Astrocyte (in vitro differentiated cells and primary cell): Measurements from ENCODE around the gene RAB3IL1. TPM values are rescaled to one million over a fixed set of nuclear protein-coding genes. Genes with fewer than 3 reads are reported as not detected.

Source experiments
- DNase-seq: peaks from one replicate; pipeline ENCODE4 v3.0.0-alpha.2; 2010; ENCODE audit warnings: low read depth
- FAIRE-seq: peaks from 2 replicates; lab custom pipeline; 2011; peaks lifted over from hg19 to GRCh38; lab: Jason Lieb, UNC
- H2AFZ ChIP-seq: 2 replicates; pipeline ENCODE4 v1.6.0; 2012; ENCODE audit warnings: low read depth, low read length, inconsistent platforms
- H3K27ac ChIP-seq: 2 replicates; pipeline ENCODE4 v1.5.1; 2011; ENCODE audit warnings: low read depth, low read length, inconsistent platforms
- H3K27me3 ChIP-seq: 2 replicates; pipeline ENCODE4 v1.6.0; 2011; ENCODE audit warnings: low read length, inconsistent platforms; ENCODE audit not compliant: insufficient read depth
- H3K36me3 ChIP-seq: 2 replicates; pipeline ENCODE4 v1.5.1; 2011; ENCODE audit warnings: low read length, inconsistent platforms; ENCODE audit not compliant: insufficient read depth
- H3K4me1 ChIP-seq: 2 replicates; pipeline ENCODE4 v1.5.1; 2011; ENCODE audit warnings: low read length, inconsistent platforms; ENCODE audit not compliant: insufficient read depth
- H3K4me2 ChIP-seq: 2 replicates; pipeline ENCODE4 v1.6.0; 2012; ENCODE audit warnings: low read length, inconsistent platforms
- H3K4me3 ChIP-seq: 2 replicates; pipeline ENCODE4 v1.5.1; 2011; ENCODE audit warnings: low read depth, mild to moderate bottlenecking, low read length, inconsistent platforms; ENCODE audit not compliant: insufficient read depth
- H3K79me2 ChIP-seq: 2 replicates; pipeline ENCODE4 v1.6.0; 2012; ENCODE audit warnings: mild to moderate bottlenecking, low read length, inconsistent platforms; ENCODE audit not compliant: insufficient read depth
- H3K9ac ChIP-seq: 2 replicates; pipeline ENCODE4 v1.6.0; 2012; ENCODE audit warnings: mild to moderate bottlenecking, low read length, inconsistent platforms
- H3K9me3 ChIP-seq: 2 replicates; pipeline ENCODE4 v1.5.1; 2012; ENCODE audit warnings: low read depth, mild to moderate bottlenecking, low read length, inconsistent platforms; ENCODE audit not compliant: insufficient read depth
- H4K20me1 ChIP-seq: 2 replicates; pipeline ENCODE4 v1.6.0; 2012; ENCODE audit warnings: low read length, inconsistent platforms; ENCODE audit not compliant: insufficient read depth
- H3K27ac Mint-ChIP-seq: one replicate; pipeline ENCODE4 v1.8.0; 2021; ENCODE audit warnings: mild to moderate bottlenecking, mixed read lengths; ENCODE audit not compliant: unreplicated experiment
- H3K27me3 Mint-ChIP-seq: one replicate; pipeline ENCODE4 v1.8.0; 2021; ENCODE audit warnings: low read depth, mixed read lengths; ENCODE audit not compliant: unreplicated experiment
- H3K36me3 Mint-ChIP-seq: one replicate; pipeline ENCODE4 v1.8.0; 2021; ENCODE audit warnings: low read depth, mixed read lengths; ENCODE audit not compliant: unreplicated experiment
- H3K4me1 Mint-ChIP-seq: one replicate; pipeline ENCODE4 v1.8.0; 2021; ENCODE audit warnings: low read depth, mixed read lengths; ENCODE audit not compliant: unreplicated experiment
- H3K4me3 Mint-ChIP-seq: one replicate; pipeline ENCODE4 v1.8.0; 2021; ENCODE audit warnings: mild to moderate bottlenecking, moderate library complexity, mixed read lengths; ENCODE audit not compliant: unreplicated experiment
- H3K9me3 Mint-ChIP-seq: one replicate; pipeline ENCODE4 v1.8.0; 2021; ENCODE audit warnings: mild to moderate bottlenecking, mixed read lengths; ENCODE audit not compliant: unreplicated experiment
- EZH2 ChIP-seq: IDR thresholded peaks from 2 replicates; pipeline ENCODE4 v1.6.1; 2012; ENCODE audit warnings: mild to moderate bottlenecking, low read length, inconsistent platforms; ENCODE audit not compliant: insufficient read depth
- total RNA-seq: library from RNA; stranded (reverse); gene quantifications from 2 replicates; pipeline ENCODE4 v1.2.1, GENCODE V29; 2021
- TF ChIP-seq, protein P1 (sequence below): IDR thresholded peaks from 2 replicates; pipeline ENCODE4 v1.5.1; 2011; ENCODE audit warnings: low read depth, mild to moderate bottlenecking, inconsistent platforms, low read length, moderate library complexity; ENCODE audit not compliant: insufficient read depth

The RAB3IL1 gene
- total RNA-seq, 1 donor from 2014 or later, result 0.91 TPM

GRCh38 chr11:61904539-61905048, 12.8 kb downstream of the RAB3IL1 start:
- no peaks in the 10 kb centered on the region for H3K4me1 ChIP-seq
- Mint-ChIP-seq H3K4me3 (no peak overlapping the region), H3K36me3 (peaks cover 3% of the 10 kb centered on the region), H3K27me3 (peaks cover 31% of the 10 kb centered on the region), H3K4me1 (peaks cover 4% of the 10 kb centered on the region), H3K9me3 (peaks cover 1% of the 10 kb centered on the region), H3K27ac (no peak overlapping the region)
- DNase-seq, result no peak
- H2AFZ ChIP-seq, result peak overlapping the region; percentile 52
- no peak overlapping the region for H3K4me3 ChIP-seq
- H3K9ac ChIP-seq, result no peak overlapping the region
- no peak overlapping the region for H3K27ac ChIP-seq
- no peaks in the 10 kb centered on the region for H3K27me3 ChIP-seq
- no peaks in the 10 kb centered on the region for H3K9me3 ChIP-seq
- no peaks in the 10 kb centered on the region for H3K79me2 ChIP-seq
- no peaks in the 10 kb centered on the region for H3K36me3 ChIP-seq
- H3K4me2 ChIP-seq, result no peak overlapping the region
- H4K20me1 ChIP-seq, result no peaks in the 10 kb centered on the region
- TF ChIP-seq EZH2, result no peak
- no peak for FAIRE-seq

GRCh38 chr11:61903845-61904244, 13.5 kb downstream of the RAB3IL1 start:
- no peak overlapping the region for H3K4me3 Mint-ChIP-seq
- no peak overlapping the region for H3K4me3 ChIP-seq
- no peak overlapping the region for H2AFZ ChIP-seq
- no peak for FAIRE-seq
- no peaks in the 10 kb centered on the region for H4K20me1 ChIP-seq
- no peaks in the 10 kb centered on the region for H3K36me3 ChIP-seq
- peaks cover 4% of the 10 kb centered on the region for H3K4me1 Mint-ChIP-seq
- H3K9me3 Mint-ChIP-seq, result peaks cover 1% of the 10 kb centered on the region
- no peaks in the 10 kb centered on the region for H3K27me3 ChIP-seq
- DNase-seq, result no peak
- peaks cover 3% of the 10 kb centered on the region for H3K36me3 Mint-ChIP-seq
- H3K9me3 ChIP-seq, result no peaks in the 10 kb centered on the region
- H3K4me2 ChIP-seq, result no peak overlapping the region
- H3K27ac ChIP-seq, result no peak overlapping the region
- TF ChIP-seq, protein P1, sequence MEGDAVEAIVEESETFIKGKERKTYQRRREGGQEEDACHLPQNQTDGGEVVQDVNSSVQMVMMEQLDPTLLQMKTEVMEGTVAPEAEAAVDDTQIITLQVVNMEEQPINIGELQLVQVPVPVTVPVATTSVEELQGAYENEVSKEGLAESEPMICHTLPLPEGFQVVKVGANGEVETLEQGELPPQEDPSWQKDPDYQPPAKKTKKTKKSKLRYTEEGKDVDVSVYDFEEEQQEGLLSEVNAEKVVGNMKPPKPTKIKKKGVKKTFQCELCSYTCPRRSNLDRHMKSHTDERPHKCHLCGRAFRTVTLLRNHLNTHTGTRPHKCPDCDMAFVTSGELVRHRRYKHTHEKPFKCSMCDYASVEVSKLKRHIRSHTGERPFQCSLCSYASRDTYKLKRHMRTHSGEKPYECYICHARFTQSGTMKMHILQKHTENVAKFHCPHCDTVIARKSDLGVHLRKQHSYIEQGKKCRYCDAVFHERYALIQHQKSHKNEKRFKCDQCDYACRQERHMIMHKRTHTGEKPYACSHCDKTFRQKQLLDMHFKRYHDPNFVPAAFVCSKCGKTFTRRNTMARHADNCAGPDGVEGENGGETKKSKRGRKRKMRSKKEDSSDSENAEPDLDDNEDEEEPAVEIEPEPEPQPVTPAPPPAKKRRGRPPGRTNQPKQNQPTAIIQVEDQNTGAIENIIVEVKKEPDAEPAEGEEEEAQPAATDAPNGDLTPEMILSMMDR, result no peak
- no peak for TF ChIP-seq EZH2
- H3K27me3 Mint-ChIP-seq, result peaks cover 31% of the 10 kb centered on the region
- H3K4me1 ChIP-seq, result no peaks in the 10 kb centered on the region
- no peak overlapping the region for H3K9ac ChIP-seq
- no peaks in the 10 kb centered on the region for H3K79me2 ChIP-seq
- no peak overlapping the region for H3K27ac Mint-ChIP-seq

GRCh38 chr11:61902313-61902712, 15.1 kb downstream of the RAB3IL1 start:
- Mint-ChIP-seq H3K27me3 (peaks cover 31% of the 10 kb centered on the region), H3K4me1 (no peaks in the 10 kb centered on the region), H3K27ac (no peak overlapping the region), H3K9me3 (no peaks in the 10 kb centered on the region), H3K36me3 (peaks cover 3% of the 10 kb centered on the region), H3K4me3 (no peak overlapping the region)
- Histone ChIP-seq H3K27me3 (no peaks in the 10 kb centered on the region), H3K9me3 (no peaks in the 10 kb centered on the region), H4K20me1 (no peaks in the 10 kb centered on the region), H3K36me3 (no peaks in the 10 kb centered on the region), H3K79me2 (no peaks in the 10 kb centered on the region), H3K4me3 (no peak overlapping the region), H3K9ac (no peak overlapping the region), H3K27ac (no peak overlapping the region), H3K4me2 (no peak overlapping the region), H3K4me1 (no peaks in the 10 kb centered on the region), H2AFZ (no peak overlapping the region)
- DNase-seq (no peak), FAIRE-seq (no peak)
- no peak for TF ChIP-seq EZH2
- TF ChIP-seq, protein P1, result no peak
